ENCODE data around the gene KLF9.

Gene KLF9

DNA sequence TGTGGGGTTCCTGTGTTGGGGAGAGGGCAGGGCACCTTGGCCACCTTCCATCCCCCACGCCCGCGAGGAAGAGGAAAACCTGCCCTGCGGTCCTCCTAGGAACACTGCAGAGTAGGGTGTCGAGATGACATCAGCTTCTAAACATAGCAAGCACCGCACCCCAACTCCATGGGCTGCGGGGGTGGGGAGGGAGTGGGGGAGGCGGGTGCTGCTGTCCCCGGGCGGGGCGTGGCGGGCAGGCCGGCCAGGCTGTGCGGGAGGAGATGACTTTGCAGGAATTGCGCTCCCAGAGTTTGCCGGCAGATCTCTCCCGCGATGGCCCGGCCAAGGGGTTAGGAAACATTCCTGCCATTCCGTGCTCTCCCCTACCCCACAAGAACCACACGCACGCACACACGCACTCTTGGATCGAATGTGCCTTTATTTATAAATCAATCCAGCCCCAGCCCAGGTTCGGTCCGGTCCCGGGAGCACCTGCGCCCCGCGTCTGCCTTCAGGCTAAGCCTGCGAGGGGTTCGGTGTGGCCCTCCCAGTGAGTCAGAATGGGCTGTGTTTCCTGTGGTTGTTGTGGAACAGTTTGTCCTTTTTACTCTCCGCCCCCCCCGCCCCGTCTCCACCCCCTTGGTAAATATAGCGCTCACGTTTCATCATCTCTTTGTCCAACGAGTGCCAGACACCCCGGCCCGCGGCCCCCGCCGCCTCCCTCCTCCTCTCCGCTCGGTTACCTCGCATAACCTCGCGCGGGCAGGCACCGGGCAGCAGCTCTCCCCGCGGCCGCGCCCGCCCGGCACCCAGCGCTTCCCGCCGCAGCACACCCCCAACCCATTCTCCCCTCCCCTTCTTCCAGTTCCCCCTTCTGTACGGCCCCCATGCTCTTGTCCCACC is 5.3 kb upstream of the KLF9 start (continued):
- TF ChIP-seq, protein P1, sequence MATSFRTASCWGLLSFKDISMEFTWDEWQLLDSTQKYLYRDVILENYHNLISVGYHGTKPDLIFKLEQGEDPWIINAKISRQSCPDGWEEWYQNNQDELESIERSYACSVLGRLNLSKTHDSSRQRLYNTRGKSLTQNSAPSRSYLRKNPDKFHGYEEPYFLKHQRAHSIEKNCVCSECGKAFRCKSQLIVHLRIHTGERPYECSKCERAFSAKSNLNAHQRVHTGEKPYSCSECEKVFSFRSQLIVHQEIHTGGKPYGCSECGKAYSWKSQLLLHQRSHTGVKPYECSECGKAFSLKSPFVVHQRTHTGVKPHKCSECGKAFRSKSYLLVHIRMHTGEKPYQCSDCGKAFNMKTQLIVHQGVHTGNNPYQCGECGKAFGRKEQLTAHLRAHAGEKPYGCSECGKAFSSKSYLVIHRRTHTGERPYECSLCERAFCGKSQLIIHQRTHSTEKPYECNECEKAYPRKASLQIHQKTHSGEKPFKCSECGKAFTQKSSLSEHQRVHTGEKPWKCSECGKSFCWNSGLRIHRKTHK (tag by site-specific recombination; IDR thresholded peaks at IDR 0.05) = no peak
- no peak for TF ChIP-seq ZNF555 (tag by site-specific recombination; conservative IDR thresholded peaks at IDR 0.05)
- TF ChIP-seq, protein P2, sequence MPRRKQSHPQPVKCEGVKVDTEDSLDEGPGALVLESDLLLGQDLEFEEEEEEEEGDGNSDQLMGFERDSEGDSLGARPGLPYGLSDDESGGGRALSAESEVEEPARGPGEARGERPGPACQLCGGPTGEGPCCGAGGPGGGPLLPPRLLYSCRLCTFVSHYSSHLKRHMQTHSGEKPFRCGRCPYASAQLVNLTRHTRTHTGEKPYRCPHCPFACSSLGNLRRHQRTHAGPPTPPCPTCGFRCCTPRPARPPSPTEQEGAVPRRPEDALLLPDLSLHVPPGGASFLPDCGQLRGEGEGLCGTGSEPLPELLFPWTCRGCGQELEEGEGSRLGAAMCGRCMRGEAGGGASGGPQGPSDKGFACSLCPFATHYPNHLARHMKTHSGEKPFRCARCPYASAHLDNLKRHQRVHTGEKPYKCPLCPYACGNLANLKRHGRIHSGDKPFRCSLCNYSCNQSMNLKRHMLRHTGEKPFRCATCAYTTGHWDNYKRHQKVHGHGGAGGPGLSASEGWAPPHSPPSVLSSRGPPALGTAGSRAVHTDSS (tag by site-specific recombination; IDR thresholded peaks at IDR 0.05) = peak; percentile 31; the same call in 1 of the 2 replicates
- no peak for TF ChIP-seq ZNF350 (tag by site-specific recombination; IDR thresholded peaks at IDR 0.05)
- TF ChIP-seq ZNF223 (tag by site-specific recombination; IDR thresholded peaks at IDR 0.05) = no peak
- peak; percentile 55 for TF ChIP-seq ZNF335 (tag by site-specific recombination; conservative IDR thresholded peaks at IDR 0.05)
- TF ChIP-seq, protein P3, sequence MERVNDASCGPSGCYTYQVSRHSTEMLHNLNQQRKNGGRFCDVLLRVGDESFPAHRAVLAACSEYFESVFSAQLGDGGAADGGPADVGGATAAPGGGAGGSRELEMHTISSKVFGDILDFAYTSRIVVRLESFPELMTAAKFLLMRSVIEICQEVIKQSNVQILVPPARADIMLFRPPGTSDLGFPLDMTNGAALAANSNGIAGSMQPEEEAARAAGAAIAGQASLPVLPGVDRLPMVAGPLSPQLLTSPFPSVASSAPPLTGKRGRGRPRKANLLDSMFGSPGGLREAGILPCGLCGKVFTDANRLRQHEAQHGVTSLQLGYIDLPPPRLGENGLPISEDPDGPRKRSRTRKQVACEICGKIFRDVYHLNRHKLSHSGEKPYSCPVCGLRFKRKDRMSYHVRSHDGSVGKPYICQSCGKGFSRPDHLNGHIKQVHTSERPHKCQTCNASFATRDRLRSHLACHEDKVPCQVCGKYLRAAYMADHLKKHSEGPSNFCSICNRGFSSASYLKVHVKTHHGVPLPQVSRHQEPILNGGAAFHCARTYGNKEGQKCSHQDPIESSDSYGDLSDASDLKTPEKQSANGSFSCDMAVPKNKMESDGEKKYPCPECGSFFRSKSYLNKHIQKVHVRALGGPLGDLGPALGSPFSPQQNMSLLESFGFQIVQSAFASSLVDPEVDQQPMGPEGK (tag by site-specific recombination; IDR thresholded peaks at IDR 0.05) = peak; percentile 89
- peak; percentile 50; the same call in 1 of the 2 replicates for TF ChIP-seq ZSCAN16 (tag by site-specific recombination; IDR thresholded peaks at IDR 0.05)
- TF ChIP-seq ZNF416 (tag by site-specific recombination; IDR thresholded peaks at IDR 0.05) = no peak
- TF ChIP-seq KLF10 (tag by site-specific recombination; IDR thresholded peaks at IDR 0.05) = peak; percentile 57
- TF ChIP-seq, protein P4, sequence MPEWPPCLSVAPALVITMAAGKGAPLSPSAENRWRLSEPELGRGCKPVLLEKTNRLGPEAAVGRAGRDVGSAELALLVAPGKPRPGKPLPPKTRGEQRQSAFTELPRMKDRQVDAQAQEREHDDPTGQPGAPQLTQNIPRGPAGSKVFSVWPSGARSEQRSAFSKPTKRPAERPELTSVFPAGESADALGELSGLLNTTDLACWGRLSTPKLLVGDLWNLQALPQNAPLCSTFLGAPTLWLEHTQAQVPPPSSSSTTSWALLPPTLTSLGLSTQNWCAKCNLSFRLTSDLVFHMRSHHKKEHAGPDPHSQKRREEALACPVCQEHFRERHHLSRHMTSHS (tag by site-specific recombination; IDR thresholded peaks at IDR 0.05) = no peak
- TF ChIP-seq ZNF585B (tag by site-specific recombination; IDR thresholded peaks at IDR 0.05) = no peak
- TF ChIP-seq ZNF341 (tag by site-specific recombination; IDR thresholded peaks at IDR 0.05; ENCODE audit: low read depth) = peak; percentile 99
- TF ChIP-seq ZFP3 (tag by site-specific recombination; IDR thresholded peaks at IDR 0.05; ENCODE audit: low read depth) = no peak
- peak; percentile 76 for TF ChIP-seq SP7 (tag by site-specific recombination; IDR thresholded peaks at IDR 0.05)
- peak; percentile 91 for TF ChIP-seq IKZF3 (tag by site-specific recombination; IDR thresholded peaks at IDR 0.05)
- TF ChIP-seq, protein P5, sequence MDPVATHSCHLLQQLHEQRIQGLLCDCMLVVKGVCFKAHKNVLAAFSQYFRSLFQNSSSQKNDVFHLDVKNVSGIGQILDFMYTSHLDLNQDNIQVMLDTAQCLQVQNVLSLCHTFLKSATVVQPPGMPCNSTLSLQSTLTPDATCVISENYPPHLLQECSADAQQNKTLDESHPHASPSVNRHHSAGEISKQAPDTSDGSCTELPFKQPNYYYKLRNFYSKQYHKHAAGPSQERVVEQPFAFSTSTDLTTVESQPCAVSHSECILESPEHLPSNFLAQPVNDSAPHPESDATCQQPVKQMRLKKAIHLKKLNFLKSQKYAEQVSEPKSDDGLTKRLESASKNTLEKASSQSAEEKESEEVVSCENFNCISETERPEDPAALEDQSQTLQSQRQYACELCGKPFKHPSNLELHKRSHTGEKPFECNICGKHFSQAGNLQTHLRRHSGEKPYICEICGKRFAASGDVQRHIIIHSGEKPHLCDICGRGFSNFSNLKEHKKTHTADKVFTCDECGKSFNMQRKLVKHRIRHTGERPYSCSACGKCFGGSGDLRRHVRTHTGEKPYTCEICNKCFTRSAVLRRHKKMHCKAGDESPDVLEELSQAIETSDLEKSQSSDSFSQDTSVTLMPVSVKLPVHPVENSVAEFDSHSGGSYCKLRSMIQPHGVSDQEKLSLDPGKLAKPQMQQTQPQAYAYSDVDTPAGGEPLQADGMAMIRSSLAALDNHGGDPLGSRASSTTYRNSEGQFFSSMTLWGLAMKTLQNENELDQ (tag by site-specific recombination; IDR thresholded peaks at IDR 0.05; ENCODE audit: low read depth) = no peak
- no peak for TF ChIP-seq ZNF366 (tag by site-specific recombination; conservative IDR thresholded peaks at IDR 0.05)
- TF ChIP-seq, protein P6, sequence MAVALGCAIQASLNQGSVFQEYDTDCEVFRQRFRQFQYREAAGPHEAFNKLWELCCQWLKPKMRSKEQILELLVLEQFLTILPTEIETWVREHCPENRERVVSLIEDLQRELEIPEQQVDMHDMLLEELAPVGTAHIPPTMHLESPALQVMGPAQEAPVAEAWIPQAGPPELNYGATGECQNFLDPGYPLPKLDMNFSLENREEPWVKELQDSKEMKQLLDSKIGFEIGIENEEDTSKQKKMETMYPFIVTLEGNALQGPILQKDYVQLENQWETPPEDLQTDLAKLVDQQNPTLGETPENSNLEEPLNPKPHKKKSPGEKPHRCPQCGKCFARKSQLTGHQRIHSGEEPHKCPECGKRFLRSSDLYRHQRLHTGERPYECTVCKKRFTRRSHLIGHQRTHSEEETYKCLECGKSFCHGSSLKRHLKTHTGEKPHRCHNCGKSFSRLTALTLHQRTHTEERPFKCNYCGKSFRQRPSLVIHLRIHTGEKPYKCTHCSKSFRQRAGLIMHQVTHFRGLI (tag by site-specific recombination; IDR thresholded peaks at IDR 0.05) = no peak
- TF ChIP-seq, protein P7, sequence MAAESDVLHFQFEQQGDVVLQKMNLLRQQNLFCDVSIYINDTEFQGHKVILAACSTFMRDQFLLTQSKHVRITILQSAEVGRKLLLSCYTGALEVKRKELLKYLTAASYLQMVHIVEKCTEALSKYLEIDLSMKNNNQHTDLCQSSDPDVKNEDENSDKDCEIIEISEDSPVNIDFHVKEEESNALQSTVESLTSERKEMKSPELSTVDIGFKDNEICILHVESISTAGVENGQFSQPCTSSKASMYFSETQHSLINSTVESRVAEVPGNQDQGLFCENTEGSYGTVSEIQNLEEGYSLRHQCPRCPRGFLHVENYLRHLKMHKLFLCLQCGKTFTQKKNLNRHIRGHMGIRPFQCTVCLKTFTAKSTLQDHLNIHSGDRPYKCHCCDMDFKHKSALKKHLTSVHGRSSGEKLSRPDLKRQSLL (tag by site-specific recombination; IDR thresholded peaks at IDR 0.05) = no peak
- no peak for TF ChIP-seq SETDB1 (IDR thresholded peaks at IDR 0.05; ENCODE audit: insufficient read length, low read length)
- TF ChIP-seq ZNF747 (tag by site-specific recombination; IDR thresholded peaks at IDR 0.05) = no peak
- TF ChIP-seq ZNF548 (tag by site-specific recombination; IDR thresholded peaks at IDR 0.05) = no peak
- no peak; the same call in 1 of the 2 replicates for TF ChIP-seq ZNF24 (tag by site-specific recombination; IDR thresholded peaks at IDR 0.05)
- TF ChIP-seq ZNF19 (tag by site-specific recombination; IDR thresholded peaks at IDR 0.05; ENCODE audit: low read depth) = no peak
- no peak for TF ChIP-seq ZNF140 (tag by site-specific recombination; IDR thresholded peaks at IDR 0.05)
- no peak for TF ChIP-seq HOXC10 (CRISPR knock-in tag; IDR thresholded peaks at IDR 0.05)

All from HEK293 (cell line).